ENCODE data around the gene HVCN1. TPM values are rescaled to one million over a fixed set of nuclear protein-coding genes. Genes with fewer than 3 reads are reported as not detected.

HVCN1 gene, protein sequence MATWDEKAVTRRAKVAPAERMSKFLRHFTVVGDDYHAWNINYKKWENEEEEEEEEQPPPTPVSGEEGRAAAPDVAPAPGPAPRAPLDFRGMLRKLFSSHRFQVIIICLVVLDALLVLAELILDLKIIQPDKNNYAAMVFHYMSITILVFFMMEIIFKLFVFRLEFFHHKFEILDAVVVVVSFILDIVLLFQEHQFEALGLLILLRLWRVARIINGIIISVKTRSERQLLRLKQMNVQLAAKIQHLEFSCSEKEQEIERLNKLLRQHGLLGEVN
- 0.40 to 0.92 TPM (median 0.70 TPM) in 5 replicates for total RNA-seq (2022; extraction: Qiagen RNA extraction; ENCODE audit: low read depth)

DNA sequence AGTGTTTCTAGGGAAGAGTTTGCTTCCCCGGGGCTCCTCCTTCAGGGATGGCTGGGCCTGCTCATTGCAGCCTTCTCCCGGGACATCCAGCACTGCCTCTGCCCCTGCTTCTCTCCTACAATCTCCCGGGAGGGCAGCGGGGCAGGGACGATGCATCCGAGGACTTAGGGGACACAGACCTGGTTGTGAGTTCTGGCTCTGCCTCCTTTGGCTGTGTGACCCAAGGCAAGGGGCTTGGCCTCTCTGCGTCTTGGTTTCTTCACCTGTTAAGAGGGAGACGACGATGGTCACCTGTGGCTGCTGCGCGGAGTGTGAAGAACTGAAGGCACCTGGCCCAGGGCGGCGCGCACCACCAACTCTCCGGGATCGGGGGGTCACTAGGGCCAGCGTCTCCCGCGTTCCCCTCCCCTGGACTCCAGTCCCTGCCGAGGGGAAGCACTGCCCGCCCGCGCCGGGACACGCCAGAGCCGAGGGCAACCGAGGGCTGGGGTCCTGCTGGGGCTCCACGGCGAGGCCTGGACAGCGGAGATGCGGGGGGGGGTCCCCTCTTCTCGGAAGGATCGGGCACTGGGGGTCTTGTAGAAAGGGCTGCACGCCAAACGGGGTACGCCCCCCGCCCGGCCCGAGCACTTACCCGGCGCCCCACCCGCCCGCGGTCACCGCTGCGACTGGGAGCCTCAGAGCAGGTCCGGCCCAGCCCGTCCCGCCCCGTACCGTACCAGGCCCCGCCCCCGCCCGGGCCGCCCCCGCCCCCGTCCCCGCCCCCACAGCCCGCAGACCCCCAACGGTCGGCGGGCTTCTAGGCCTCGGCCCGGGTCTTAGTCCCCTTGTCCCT, at the start of gene HVCN1:
Gene HVCN1 (minus strand): TSS at position 670 of the 835 bp plus-strand sequence. CDS start 5,870 bp downstream, outside the sequence.

DNA sequence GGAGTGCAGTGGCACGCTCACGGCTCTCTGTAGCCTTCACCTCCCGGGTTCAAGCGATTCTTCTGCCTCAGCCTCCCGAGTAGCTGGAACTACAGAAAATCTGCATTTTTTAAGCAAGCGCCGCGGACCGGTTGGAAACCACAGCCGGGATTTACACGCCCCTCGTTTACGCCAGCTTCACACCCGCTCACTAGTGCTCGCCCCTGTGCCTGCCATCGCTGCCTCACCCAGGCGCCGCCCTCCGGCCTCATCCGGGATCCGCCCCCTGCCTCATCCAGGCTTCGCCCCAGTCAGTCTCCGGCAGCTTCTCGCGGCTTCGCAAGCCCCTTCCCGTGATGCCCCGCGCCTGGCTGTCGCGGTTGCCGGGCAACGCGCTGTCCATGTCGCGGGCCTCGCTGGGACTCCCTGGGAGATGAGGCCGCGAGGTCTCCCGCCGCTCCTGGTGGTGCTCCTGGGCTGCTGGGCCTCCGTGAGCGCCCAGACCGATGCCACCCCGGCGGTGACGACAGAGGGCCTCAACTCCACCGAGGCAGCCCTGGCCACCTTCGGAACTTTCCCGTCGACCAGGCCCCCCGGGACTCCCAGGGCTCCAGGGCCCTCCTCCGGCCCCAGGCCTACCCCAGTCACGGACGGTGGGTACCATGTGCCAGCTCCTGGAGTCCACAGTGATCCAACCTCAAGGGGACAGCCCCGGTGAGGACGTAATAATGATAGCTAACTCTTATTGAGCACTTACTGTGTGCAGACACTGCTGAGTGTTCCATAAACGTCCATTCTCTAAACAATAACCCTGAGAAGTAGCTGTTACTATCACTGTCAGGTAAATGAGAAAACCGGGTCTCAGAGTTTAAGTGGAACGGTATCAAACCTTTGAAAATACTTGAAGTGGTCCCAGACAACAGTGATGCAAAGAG, 74.9 kb downstream of the HVCN1 start, which contains the start of gene TCTN1:
Gene TCTN1 (plus strand): TSS at position 359 of the 914 bp plus-strand sequence. CDS start 54 bp downstream, at position 413.

Other genes starting within 250 kb of the HVCN1 start
- gene ARPC3, start 238.8 kb downstream of the HVCN1 start, total RNA-seq (2022; extraction: Qiagen RNA extraction; ENCODE audit: low read depth) = 427 to 826 TPM (median 445 TPM) in 5 replicates
- 31.6 to 38.7 TPM (median 36.2 TPM) in 5 replicates for gene GPN3, start 220.9 kb downstream of the HVCN1 start, total RNA-seq (2022; extraction: Qiagen RNA extraction; ENCODE audit: low read depth)
- gene FAM216A, start 220.3 kb downstream of the HVCN1 start, total RNA-seq (2022; extraction: Qiagen RNA extraction; ENCODE audit: low read depth) = 16.1 to 22.4 TPM (median 19.2 TPM) in 5 replicates
- gene VPS29, start 187.0 kb downstream of the HVCN1 start, total RNA-seq (2022; extraction: Qiagen RNA extraction; ENCODE audit: low read depth) = 137 to 153 TPM (median 145 TPM) in 5 replicates
- gene RAD9B, start 186.8 kb downstream of the HVCN1 start, total RNA-seq (2022; extraction: Qiagen RNA extraction; ENCODE audit: low read depth) = 0.11 to 0.42 TPM (median 0.31 TPM) in 4 of 5 replicates, not detected in the other
- 11.8 to 23.5 TPM (median 21.9 TPM) in 5 replicates for gene PPTC7, start 105.8 kb downstream of the HVCN1 start, total RNA-seq (2022; extraction: Qiagen RNA extraction; ENCODE audit: low read depth)
- gene TCTN1, start 75.0 kb downstream of the HVCN1 start, total RNA-seq (2022; extraction: Qiagen RNA extraction; ENCODE audit: low read depth) = 24.8 to 35.0 TPM (median 29.5 TPM) in 5 replicates
- gene PPP1CC, start 53.8 kb upstream of the HVCN1 start, total RNA-seq (2022; extraction: Qiagen RNA extraction; ENCODE audit: low read depth) = 130 to 162 TPM (median 151 TPM) in 5 replicates
- gene CCDC63, start 157.9 kb upstream of the HVCN1 start, total RNA-seq (2022; extraction: Qiagen RNA extraction; ENCODE audit: low read depth) = not detected in 5 replicates
- gene MYL2, start 231.5 kb upstream of the HVCN1 start, total RNA-seq (2022; extraction: Qiagen RNA extraction; ENCODE audit: low read depth) = 0.25 to 0.27 TPM in 2 of 5 replicates, not detected in the others

All from A549 treated with RU486 at 1 μM for 4 hours (cell line).